NCI-H1417 treated with DMSO at 0.1 percent for 48 hours (cell line): Measurements from ENCODE around the gene RNLS.
"Not testable (repeated sequence)": the region's sequence is repeated elsewhere in the genome, so short reads cannot be mapped to it uniquely, and the experiment has no call there.

ENCODE experiments used
- DNase-seq: peaks from one replicate; lab custom pipeline; 2025; lab: John Stamatoyannopoulos, UW

The RNLS gene

DNA sequence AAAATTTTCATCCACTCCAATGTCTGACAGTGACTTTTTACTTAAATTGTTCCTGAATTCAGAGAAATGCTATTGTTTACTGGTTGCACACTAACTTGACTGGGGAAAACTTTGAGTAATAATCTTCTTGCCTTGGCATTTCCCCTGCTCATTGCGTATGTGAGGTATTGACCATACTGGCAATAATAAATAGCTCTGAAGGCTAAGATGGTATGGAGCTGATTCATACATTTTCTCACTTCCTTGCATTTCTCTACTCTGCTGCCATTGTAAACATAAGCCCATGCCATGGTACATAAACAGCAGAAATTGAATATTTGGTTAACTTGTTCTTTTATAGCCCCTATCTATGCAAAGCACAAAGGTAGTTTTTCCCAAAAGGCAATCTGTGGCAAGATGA is 290.0 kb downstream of the RNLS start:
- DNase-seq = no peak

GRCh38 chr10:88292185-88292514 is 291.0 kb downstream of the RNLS start:
- no peak for DNase-seq

DNA sequence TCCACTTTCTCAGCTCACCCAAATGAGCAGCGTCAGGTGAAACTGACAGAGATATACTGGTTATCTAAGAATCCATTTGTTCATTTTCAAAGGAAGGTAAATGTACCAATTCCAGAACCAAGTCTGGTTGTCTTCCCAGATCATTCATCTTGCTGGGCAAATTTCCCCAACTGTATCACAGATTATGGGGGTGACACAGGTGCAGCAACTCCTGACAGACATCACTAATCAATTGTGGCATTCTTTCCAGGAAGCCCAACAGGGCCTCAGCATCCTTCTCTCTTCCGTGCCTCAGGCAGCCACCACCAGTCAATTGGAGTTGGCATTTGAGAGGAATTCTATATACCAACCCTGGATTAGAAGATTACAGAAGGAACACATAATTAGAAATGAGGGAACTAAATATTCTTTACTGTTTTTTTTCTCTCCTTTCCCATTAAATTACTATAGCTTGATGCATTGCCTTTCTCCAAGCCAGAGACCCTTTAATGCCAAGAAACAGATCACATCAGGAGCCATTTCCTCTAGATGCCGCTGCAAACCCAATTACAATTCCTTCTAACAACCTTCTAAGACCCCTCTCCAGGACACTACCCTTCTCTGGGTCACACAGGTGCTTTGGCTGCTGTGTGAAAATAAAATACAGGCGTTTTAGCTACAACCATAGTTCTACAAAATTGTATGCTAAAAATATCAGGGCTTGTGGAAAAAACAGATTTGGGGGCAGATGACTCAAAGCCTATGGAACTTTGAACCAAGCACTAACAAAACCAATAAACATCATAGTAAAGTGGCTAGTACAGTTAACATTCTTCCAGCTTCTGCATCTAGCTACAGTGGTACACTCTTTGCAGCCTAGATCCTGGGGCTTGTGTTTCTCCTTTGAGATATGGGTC is 291.6 kb downstream of the RNLS start:
- no peak for DNase-seq

DNA sequence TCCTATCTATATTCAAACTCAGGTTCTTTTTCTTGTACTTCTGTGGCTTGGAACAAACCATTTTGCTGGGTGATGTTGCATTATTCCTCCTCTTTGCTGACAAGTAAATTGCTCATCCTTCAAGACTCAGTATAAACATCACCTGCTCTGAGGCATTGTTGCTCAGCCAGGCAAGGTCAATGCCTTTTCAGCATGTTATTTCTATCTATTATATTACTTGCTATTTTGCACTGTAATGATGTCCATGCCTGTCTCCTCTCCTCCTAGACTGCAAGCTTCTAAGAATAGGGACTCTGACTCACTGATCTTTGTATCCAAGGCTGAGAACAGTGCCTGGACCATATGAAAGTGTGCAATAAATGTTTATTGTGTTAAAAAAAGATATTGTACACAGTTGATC is 293.8 kb downstream of the RNLS start:
- no peak for DNase-seq

DNA sequence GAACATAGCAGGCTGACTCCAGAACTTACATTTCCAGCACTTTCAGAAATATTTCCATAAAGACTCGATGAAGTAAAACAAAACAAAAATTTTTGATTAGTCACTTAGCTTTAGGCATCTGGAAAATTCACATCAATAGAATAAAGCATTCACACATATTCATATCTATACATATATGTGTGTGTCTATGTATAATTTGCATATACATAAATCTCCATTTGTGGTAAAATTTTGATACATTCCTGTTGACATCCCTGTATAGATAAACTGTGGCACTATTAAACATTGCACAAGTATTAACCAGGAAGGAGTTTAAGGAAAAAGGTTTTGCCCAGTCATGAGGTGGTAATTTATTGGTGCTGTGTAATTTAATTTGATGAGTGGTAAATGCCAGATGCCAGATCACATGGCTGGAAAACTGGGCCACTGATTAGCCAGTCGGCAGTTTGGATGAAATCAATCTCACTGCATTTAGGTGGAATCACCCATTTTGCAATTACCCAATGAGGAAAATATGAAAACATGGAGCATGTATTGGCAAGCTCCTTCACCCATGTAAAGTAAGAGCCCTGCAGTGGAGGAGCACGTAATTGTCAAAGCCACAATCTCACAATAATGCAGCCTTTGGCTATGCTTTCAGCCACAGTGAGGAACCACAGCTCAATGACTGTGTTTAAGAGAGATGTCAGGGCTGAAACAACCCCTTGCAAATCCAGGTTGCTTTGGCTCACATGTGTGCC is 294.6 kb downstream of the RNLS start:
- DNase-seq = no peak

DNA sequence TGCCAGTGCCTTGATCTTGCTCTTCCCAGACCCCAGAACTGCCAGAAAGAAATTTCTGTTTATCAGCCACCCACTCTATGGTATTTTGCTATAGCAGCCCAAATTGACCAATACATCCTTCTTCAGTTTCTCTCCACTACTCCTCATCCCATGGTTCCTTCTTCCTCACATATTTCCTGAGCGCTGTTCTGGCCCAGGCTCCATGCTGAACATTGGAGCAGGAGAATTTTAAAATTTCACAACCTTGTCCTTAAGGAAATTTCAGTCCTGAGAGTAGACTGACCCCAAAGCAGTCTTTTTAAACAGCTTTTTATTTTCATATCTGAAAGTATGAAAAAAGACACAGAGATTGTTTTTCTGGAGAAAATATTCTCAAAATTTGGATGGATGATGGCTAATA is 297.1 kb downstream of the RNLS start:
- no peak for DNase-seq

DNA sequence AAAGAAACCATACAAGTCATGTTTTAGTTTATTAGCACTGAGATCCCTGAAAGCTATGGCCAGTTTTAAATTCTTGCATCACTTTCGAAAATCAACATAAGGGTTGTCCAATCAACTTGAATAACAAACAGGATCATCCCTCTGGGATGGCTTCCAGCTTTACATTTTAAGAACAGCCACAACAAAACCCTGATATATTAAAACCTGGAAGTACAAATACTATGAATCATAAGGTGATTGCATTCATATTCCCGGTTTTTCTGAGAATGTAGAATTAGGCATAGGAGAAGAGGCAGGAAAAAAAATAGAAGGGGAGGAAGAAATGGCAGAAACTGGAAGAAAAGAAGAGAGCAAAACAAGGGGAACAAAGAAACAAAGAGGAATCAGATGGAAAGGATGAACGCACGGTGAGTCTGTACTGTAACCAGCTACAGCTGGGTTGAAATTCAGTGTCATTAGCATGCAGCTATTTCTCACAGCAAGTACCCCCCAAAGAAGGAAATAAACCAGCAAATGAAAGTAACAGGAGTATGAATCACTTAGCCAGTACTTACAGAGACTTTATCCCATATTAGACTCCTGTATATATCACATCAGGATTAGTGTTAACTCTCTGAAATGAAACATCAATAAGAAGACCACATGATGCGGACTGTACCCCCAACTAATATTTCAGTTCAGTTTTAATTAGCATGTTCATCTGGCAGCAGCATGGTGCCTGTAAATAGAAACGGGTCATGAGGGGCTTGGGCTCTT is 301.3 kb downstream of the RNLS start:
- DNase-seq = no peak

- no peak for DNase-seq
Measured at GRCh38 chr10:88280518-88280917, 302.6 kb downstream of the RNLS start.

DNA sequence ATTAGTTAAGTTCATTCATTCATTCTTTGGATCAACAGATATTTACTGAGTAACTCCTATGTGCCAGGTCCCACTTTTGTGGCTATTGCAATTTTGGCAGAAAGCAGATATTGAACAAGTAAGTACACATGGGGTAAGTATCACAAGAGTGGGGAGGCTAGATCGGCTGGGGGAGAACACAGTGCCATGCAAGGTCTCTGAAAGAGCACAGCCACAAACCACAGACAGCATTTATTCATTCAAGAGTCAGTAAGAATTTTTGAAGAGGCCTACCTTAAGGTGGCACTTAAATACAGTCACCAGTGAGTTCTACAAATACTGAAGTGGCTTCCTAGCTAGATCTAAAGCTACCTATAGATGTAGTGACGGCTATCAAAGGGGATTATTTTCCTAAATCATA is 304.2 kb downstream of the RNLS start:
- no peak for DNase-seq

GRCh38 chr10:88276945-88277344 is 306.2 kb downstream of the RNLS start:
- DNase-seq = not testable (repeated sequence)

DNA sequence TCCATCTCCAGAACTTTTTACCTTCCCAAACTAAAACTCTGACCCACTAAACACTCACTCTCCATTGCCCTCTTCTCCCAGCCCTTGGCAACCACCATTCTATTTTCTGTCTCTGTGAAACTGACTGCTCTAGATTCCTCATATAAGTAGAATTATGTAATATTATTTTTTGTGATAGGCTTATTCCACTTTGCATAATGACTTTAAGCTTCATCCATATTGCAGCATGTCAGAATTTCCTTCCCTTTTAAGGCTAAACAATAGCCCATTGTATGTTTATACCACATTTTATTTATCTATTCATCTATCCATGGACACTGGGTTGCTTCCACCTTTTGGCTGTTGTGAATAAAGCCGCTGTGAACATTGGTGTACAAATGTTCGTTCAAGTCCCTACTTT is 308.8 kb downstream of the RNLS start:
- no peak for DNase-seq

DNA sequence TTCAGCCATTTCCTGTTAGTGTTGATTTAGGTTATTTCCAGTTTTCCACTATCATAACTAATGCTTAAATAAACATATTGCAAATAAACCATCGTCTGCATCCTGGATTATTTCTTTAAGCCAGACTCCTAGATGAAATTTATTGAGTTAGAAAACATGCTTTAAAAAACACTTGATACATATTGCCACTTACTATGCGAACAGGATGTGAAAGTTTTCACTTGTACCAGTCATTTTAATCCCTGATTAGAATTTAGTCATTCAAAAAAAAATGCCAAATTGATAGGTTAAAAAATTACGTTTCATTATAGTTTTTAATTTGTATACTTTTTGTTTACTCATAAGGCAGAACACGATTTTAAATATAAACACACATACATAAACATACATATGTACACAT is 309.6 kb downstream of the RNLS start:
- DNase-seq = no peak

DNA sequence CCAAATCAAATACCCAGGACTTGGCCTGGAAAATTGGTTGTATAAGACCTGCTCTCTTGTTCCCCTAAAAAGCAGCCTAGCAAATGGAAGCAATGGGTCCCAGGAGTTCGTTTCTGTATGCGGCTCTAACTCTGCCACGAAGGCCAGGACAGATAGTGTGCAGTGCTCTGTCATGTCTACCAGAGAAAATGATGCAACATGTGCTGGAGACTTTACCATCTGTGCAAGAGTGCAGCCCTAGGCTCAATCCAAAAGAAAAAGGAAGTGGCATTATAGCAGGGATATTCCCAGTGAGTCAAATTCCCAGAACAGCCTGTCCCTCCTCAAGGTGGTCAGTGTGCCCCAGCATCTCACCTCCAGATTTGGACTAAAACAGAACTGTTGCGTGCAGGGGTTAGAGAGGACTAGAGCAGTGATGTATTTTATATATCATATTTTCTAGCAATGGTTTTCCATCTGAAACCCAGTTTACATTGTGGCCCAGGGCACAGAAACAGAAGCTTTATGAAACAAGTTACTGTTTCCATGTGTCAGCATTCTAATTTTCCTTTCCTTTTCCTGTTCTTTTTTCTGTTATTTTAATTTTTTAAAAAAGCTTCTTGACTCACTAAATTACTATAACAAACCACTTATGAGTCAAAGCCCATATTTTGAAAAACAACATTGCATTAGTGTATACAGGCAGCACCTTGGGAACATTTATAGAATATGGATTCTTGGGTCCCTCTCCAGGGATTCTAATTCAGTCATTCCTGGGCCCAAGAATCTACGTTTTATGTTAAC is 311.2 kb downstream of the RNLS start:
- no peak for DNase-seq

GRCh38 chr10:88270871-88271713 is 312.0 kb downstream of the RNLS start:
- no peak for DNase-seq

GRCh38 chr10:88270061-88270808 is 312.9 kb downstream of the RNLS start:
- DNase-seq = no peak

DNA sequence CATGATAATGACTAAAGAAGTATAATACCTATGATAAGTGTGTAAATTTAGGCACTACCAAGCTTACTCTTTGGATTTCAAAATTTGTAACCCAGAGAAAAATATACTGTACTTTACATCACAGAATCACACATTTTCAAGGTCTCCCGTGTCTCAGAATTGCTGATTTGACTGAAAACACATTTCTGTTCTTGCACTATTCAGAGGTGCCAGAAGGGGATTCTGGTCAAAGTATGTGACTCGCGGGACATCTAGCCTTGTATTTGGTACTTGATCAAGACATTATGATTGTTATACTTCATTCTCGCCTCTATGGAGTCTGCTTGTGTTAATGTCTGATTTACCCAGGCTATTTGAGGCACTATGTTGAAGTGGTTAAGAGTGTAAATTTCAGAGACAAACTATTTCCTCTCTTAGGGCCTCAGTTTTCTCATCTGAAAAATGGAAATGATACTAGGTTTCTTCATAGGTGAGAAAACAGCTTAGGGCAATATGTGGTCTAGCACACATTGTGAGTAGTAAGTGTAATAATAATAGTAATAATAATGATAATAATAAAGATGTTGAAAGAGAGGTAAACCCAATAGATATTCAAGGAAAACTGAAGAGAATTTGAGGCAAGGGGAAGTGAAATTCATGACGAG is 320.4 kb downstream of the RNLS start:
- no peak for DNase-seq

- DNase-seq = no peak
Measured at GRCh38 chr10:88261152-88261551, 322.0 kb downstream of the RNLS start.

- no peak for DNase-seq
Measured at GRCh38 chr10:88260329-88261051, 322.6 kb downstream of the RNLS start.

DNA sequence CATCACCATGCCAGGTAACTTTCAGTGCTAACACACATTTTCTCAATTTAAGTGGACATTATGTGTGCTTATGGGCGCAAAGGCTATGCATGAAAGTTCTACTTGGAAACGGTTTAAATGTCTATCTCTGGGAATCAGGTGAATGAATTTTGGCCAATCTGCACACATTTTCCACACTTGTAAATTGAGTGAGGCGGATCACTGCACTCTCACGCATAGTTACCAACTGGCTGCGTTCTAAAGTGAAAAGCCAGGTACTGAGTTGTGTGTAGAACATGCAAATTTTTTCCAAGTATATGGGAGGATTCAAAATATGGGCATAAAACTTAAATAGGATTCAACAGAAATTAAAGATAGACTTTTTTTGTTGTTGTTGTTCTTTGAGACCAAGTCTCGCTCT is 323.7 kb downstream of the RNLS start:
- no peak for DNase-seq
